IMR-90 (cell line): ENCODE measurements around the gene SLC37A1. TPM values are rescaled to one million over a fixed set of nuclear protein-coding genes. Genes with fewer than 3 reads are reported as not detected.

ENCODE experiments used
- ATAC-seq: fragments of 200-7000 bp; cut with Tn5 transposase; 2 replicates; pipeline ENCODE4 v1.9.1; 2020; ENCODE audit warnings: low read depth, mild to moderate bottlenecking, moderate library complexity
- BruUV-seq: library from RNA; stranded (reverse); fragments of 400-500 nt; replicated peaks from 2 replicates; lab custom pipeline; 2021; lab: Mats Ljungman, UMichigan
- CTCF ChIA-PET: fragments of 300-600 bp; formaldehyde crosslinking; extraction: SDS; loops from one replicate; lab custom pipeline; 2021; ENCODE audit warnings: antibody characterized with exemption; lab: Yijun Ruan, JAX
- POLR2A ChIA-PET: fragments of 300-600 bp; sonication (Branson Sonifier 250); formaldehyde crosslinking; loops from one replicate; lab custom pipeline; 2022; ENCODE audit warnings: antibody characterized with exemption; ENCODE audit not compliant: unreplicated experiment; lab: Charles Lee
- DNase-seq: peaks from one replicate; pipeline ENCODE4 v3.0.0; 2013
- H2AFZ ChIP-seq: replicated peaks from 2 replicates; pipeline ENCODE3; 2013; ENCODE audit warnings: low read length, mild to moderate bottlenecking; ENCODE audit not compliant: poor library complexity
- H2AK5ac ChIP-seq: 2 replicates; pipeline ENCODE4 v1.6.1; 2013; ENCODE audit warnings: low read depth, low read length, inconsistent platforms
- H2AK9ac ChIP-seq: replicated peaks from 2 replicates; pipeline ENCODE3; 2013; ENCODE audit warnings: mild to moderate bottlenecking, low read depth, low read length, moderate library complexity; ENCODE audit not compliant: poor library complexity
- H2BK120ac ChIP-seq: 2 replicates; pipeline ENCODE4 v1.6.1; 2013; ENCODE audit warnings: low read depth, low read length, inconsistent platforms
- H2BK15ac ChIP-seq: 3 replicates; pipeline ENCODE4 v1.6.1; 2013; ENCODE audit warnings: low read depth, low read length, inconsistent platforms
- H2BK20ac ChIP-seq: 2 replicates; pipeline ENCODE4 v1.6.1; 2013; ENCODE audit warnings: low read depth, mild to moderate bottlenecking, inconsistent platforms, low read length, moderate library complexity
- H2BK5ac ChIP-seq: 2 replicates; pipeline ENCODE4 v1.6.1; 2013; ENCODE audit warnings: mild to moderate bottlenecking, low read depth, low read length, inconsistent platforms; ENCODE audit not compliant: poor library complexity, severe bottlenecking
- H3K14ac ChIP-seq: replicated peaks from 2 replicates; pipeline ENCODE4 v1.6.1; 2013; ENCODE audit warnings: low read depth, low read length, inconsistent platforms
- H3K18ac ChIP-seq: 2 replicates; pipeline ENCODE4 v1.6.1; 2013; ENCODE audit warnings: low read depth, low read length, control low read depth
- H3K23ac ChIP-seq: 2 replicates; pipeline ENCODE4 v1.6.1; 2013; ENCODE audit warnings: low read depth, low read length, inconsistent platforms
- H3K27ac ChIP-seq: 2 replicates; pipeline ENCODE4 v1.5.1; 2013; ENCODE audit warnings: mild to moderate bottlenecking, control low read depth, low read length; ENCODE audit not compliant: insufficient read depth
- H3K27me3 ChIP-seq: 2 replicates; pipeline ENCODE4 v1.6.1; 2013; ENCODE audit warnings: low read length; ENCODE audit not compliant: control insufficient read depth, insufficient read depth
- H3K36me3 ChIP-seq: 2 replicates; pipeline ENCODE4 v1.6.1; 2013; ENCODE audit warnings: low read length, mixed read lengths; ENCODE audit not compliant: control insufficient read depth, insufficient read depth
- H3K4ac ChIP-seq: 2 replicates; pipeline ENCODE4 v1.6.1; 2013; ENCODE audit warnings: low read depth, low read length, inconsistent platforms
- H3K4me1 ChIP-seq: 2 replicates; pipeline ENCODE4 v1.6.1; 2013; ENCODE audit warnings: low read length, mixed read lengths; ENCODE audit not compliant: control insufficient read depth, insufficient read depth
- H3K4me2 ChIP-seq: 2 replicates; pipeline ENCODE4 v1.6.1; 2013; ENCODE audit warnings: low read depth, mild to moderate bottlenecking, control low read depth, low read length, moderate library complexity
- H3K4me3 ChIP-seq: 2 replicates; pipeline ENCODE4 v1.5.1; 2013; ENCODE audit warnings: low read depth, mild to moderate bottlenecking, control low read depth, low read length, moderate library complexity; ENCODE audit not compliant: insufficient read depth
- H3K56ac ChIP-seq: 2 replicates; pipeline ENCODE4 v1.6.1; 2013; ENCODE audit warnings: low read length, inconsistent platforms; ENCODE audit not compliant: insufficient read depth; ENCODE audit errors: extremely low read depth
- H3K79me1 ChIP-seq, 2 experiments: 2 replicates each; pipeline ENCODE4 v1.6.1; 2013; ENCODE audit warnings: low read length in 2 of 2, inconsistent platforms in 1 of 2, low read depth in 1 of 2
- H3K9ac ChIP-seq: 2 replicates; pipeline ENCODE4 v1.6.1; 2013; ENCODE audit warnings: low read depth, low read length, control low read depth
- H3K9me1 ChIP-seq: 2 replicates; pipeline ENCODE4 v1.6.1; 2013; ENCODE audit warnings: low read length, inconsistent platforms; ENCODE audit not compliant: insufficient read depth
- H3K9me3 ChIP-seq: 2 replicates; pipeline ENCODE4 v1.6.1; 2013; ENCODE audit warnings: low read length; ENCODE audit not compliant: control insufficient read depth, insufficient read depth
- H4K20me1 ChIP-seq: 2 replicates; pipeline ENCODE4 v1.6.1; 2013; ENCODE audit warnings: low read length, inconsistent platforms; ENCODE audit not compliant: insufficient read depth
- H4K5ac ChIP-seq: 2 replicates; pipeline ENCODE4 v1.6.1; 2013; ENCODE audit warnings: mild to moderate bottlenecking, low read depth, low read length, control low read depth
- H4K8ac ChIP-seq, 2 experiments: 2 replicates each; pipeline ENCODE4 v1.6.1; 2013; ENCODE audit warnings: low read depth in 2 of 2, low read length in 2 of 2, control low read depth in 1 of 2, inconsistent platforms in 1 of 2
- H4K91ac ChIP-seq: 2 replicates; pipeline ENCODE4 v1.6.1; 2013; ENCODE audit warnings: low read depth, low read length, inconsistent platforms; ENCODE audit not compliant: insufficient read depth
- NFE2L2 ChIP-seq: fragments of 150-350 bp; IDR thresholded peaks from 2 replicates; pipeline ENCODE4 v1.6.1; 2016; ENCODE audit warnings: low read depth, mild to moderate bottlenecking, low read length
- RFX5 ChIP-seq: IDR thresholded peaks from 2 replicates; pipeline ENCODE4 v1.8.0; 2012; ENCODE audit warnings: low read depth, mild to moderate bottlenecking, low read length, moderate library complexity
- SMC3 ChIP-seq: fragments of 150-350 bp; IDR thresholded peaks from 2 replicates; pipeline ENCODE4 v1.6.1; 2016; ENCODE audit warnings: low read depth, mild to moderate bottlenecking, antibody characterized with exemption, low read length, moderate library complexity
- WGBS, 2 experiments: methylation state at CpG; one replicate each; pipeline versions ENCODE4 v1.1.5 to v1.1.7; 2013; ENCODE audit warnings: missing lambda C conversion rate in 2 of 2; ENCODE audit not compliant: insufficient read length in 1 of 2; ENCODE audit errors: extremely low coverage in 2 of 2; 5-methylcytosine and 5-hydroxymethylcytosine counted together
- dilution Hi-C: fragments of 300-500 bp; cut with HindIII; formaldehyde crosslinking; loops from one replicate; pipeline ENCODE4 v1.14.3; 2018; ENCODE audit warnings: low sequenced_read_pairs; ENCODE audit not compliant: unreplicated experiment
- in situ Hi-C: fragments of 300-500 bp; cut with MboI; formaldehyde crosslinking; loops from 3 replicates; pipeline ENCODE4 v1.14.3; 2019; ENCODE audit warnings: low sequenced_read_pairs, inconsistent platforms, mixed read lengths
- intact Hi-C: fragments of 100-400 bp; cut with micrococcal nuclease; formaldehyde crosslinking; loops from 2 replicates; pipeline ENCODE4 v1.10.0; 2022
- polyA plus RNA-seq, 3 experiments: library from polyadenylated mRNA; depleted of rRNA; stranded (reverse); fragments of >200 nt; gene quantifications; 2 replicates each; pipeline ENCODE4 v1.2.3, GENCODE V29; 2012; ENCODE audit warnings: low replicate concordance in 1 of 3
- total RNA-seq: library from RNA; depleted of rRNA; stranded (reverse); fragments of >200 nt; gene quantifications from 2 replicates; pipeline ENCODE4 v1.2.3, GENCODE V29; 2012

Gene SLC37A1
- total and polyA plus RNA-seq, 2 of the 4 experiments (the other 2 are of a cell fraction), result 0.36 to 0.48 TPM

GRCh38 chr21:42578761-42579415 lies 65.2 kb downstream of the SLC37A1 start:
- no peak overlapping the region for H2BK120ac ChIP-seq
- H3K79me1 ChIP-seq, result no peaks in the 10 kb centered on the region
- no TSS peak for BruUV-seq
- ChIA-PET POLR2A (no interaction called here), CTCF (no interaction called here)
- dilution Hi-C loops (no loop called here), intact Hi-C loops (loop anchor here (10.0 kb wide), 1 partner anchor 434 kb away; no protein-coding TSS in a partner anchor), in situ Hi-C loops (loop anchor here (10.0 kb wide), 1 partner anchor 434 kb away; no protein-coding TSS in a partner anchor)
- H3K36me3 ChIP-seq, result no peaks in the 10 kb centered on the region
- no peak overlapping the region for H3K9ac ChIP-seq
- H3K56ac ChIP-seq, result no peak overlapping the region
- no peak overlapping the region for H2AFZ ChIP-seq
- ATAC-seq (no peak), DNase-seq (no peak)
- peaks cover 22% of the 10 kb centered on the region for H3K27me3 ChIP-seq
- no peak overlapping the region for H4K91ac ChIP-seq
- no peaks in the 10 kb centered on the region for H3K4me1 ChIP-seq
- no peak overlapping the region for H3K4me2 ChIP-seq
- no CpG with 5 or more reads among the region's 12 CpGs for WGBS, 2 experiments
- H3K27ac ChIP-seq, result no peak overlapping the region
- peaks cover 2% of the 10 kb centered on the region; the same call in 1 of the 2 replicates for H3K9me3 ChIP-seq
- no peak overlapping the region for H3K23ac ChIP-seq
- no peak overlapping the region for H3K18ac ChIP-seq
- no peak overlapping the region for H2AK5ac ChIP-seq
- H2BK5ac ChIP-seq, result no peak overlapping the region
- no peak overlapping the region for H3K4ac ChIP-seq
- H3K14ac ChIP-seq, result no peak overlapping the region
- H3K4me3 ChIP-seq, result no peak overlapping the region
- no peaks in the 10 kb centered on the region for H3K9me1 ChIP-seq
- H2AK9ac ChIP-seq, result no peak overlapping the region
- no peaks in the 10 kb centered on the region for H4K20me1 ChIP-seq
- no peak for TF ChIP-seq NFE2L2
- TF ChIP-seq SMC3, result no peak
- TF ChIP-seq RFX5, result no peak
- H2BK20ac ChIP-seq, result no peak overlapping the region
- H2BK15ac ChIP-seq, result no peak overlapping the region
- no peak overlapping the region for H4K5ac ChIP-seq
- no peak overlapping the region for H4K8ac ChIP-seq
